AG10803 (cell line): ENCODE measurements around the gene INO80B.

ENCODE experiments used
- DNase-seq: peaks from one replicate; pipeline ENCODE4 v3.0.0; 2010; ENCODE audit warnings: low read depth
- H3K4me3 ChIP-seq: 2 replicates; pipeline ENCODE4 v1.5.1; 2011; ENCODE audit warnings: mild to moderate bottlenecking, low read length, control low read depth
- TF ChIP-seq, protein P1 (sequence below): conservative IDR thresholded peaks from 2 replicates; pipeline ENCODE4 v1.5.1; 2011; ENCODE audit warnings: mild to moderate bottlenecking, low read length, control low read depth, inconsistent platforms

Gene INO80B

DNA sequence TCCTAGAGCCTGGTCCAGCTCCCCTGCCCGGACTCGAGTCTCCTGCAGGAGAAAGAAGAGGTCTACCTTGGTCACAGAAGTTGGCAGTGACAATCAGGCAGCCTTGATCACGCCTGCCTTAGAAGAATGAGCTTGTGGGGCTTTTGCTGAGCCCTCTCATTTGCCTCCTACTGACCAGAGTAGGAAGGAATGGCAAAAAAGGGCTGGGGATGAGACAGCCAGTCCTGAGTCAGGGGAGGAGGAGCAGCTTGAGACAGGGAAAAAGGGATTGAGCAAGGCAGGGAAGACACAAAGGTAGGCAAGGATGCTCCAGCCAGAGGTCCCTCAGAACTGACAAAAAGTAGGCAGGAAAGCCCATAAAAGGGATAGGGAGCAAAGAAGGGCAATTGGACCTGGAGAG lies 27.3 kb upstream of the INO80B start:
- no peak overlapping the region for H3K4me3 ChIP-seq
- no peak for DNase-seq
- TF ChIP-seq, protein P1, sequence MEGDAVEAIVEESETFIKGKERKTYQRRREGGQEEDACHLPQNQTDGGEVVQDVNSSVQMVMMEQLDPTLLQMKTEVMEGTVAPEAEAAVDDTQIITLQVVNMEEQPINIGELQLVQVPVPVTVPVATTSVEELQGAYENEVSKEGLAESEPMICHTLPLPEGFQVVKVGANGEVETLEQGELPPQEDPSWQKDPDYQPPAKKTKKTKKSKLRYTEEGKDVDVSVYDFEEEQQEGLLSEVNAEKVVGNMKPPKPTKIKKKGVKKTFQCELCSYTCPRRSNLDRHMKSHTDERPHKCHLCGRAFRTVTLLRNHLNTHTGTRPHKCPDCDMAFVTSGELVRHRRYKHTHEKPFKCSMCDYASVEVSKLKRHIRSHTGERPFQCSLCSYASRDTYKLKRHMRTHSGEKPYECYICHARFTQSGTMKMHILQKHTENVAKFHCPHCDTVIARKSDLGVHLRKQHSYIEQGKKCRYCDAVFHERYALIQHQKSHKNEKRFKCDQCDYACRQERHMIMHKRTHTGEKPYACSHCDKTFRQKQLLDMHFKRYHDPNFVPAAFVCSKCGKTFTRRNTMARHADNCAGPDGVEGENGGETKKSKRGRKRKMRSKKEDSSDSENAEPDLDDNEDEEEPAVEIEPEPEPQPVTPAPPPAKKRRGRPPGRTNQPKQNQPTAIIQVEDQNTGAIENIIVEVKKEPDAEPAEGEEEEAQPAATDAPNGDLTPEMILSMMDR = no peak

DNA sequence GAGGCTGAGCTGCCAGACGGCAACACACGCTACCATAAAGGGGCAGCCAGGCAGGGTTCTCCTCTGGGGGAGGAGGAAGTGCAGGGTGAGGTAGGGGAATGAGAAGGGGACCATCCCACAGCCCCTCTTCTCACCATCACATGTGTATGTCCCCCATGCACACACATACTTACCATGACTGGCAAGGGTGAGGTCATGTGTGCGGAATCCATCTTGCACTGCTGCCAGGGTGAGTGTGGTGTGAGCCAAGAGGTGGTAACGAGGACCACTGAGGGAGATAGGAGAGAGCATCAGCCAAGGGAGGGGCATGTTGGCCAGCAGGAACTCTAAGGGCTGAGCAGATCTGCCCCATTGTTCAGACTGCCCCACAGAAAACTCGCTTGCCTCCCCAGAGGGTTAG lies 26.2 kb upstream of the INO80B start:
- no peak for DNase-seq
- H3K4me3 ChIP-seq = no peak overlapping the region
- TF ChIP-seq, protein P1 = no peak

DNA sequence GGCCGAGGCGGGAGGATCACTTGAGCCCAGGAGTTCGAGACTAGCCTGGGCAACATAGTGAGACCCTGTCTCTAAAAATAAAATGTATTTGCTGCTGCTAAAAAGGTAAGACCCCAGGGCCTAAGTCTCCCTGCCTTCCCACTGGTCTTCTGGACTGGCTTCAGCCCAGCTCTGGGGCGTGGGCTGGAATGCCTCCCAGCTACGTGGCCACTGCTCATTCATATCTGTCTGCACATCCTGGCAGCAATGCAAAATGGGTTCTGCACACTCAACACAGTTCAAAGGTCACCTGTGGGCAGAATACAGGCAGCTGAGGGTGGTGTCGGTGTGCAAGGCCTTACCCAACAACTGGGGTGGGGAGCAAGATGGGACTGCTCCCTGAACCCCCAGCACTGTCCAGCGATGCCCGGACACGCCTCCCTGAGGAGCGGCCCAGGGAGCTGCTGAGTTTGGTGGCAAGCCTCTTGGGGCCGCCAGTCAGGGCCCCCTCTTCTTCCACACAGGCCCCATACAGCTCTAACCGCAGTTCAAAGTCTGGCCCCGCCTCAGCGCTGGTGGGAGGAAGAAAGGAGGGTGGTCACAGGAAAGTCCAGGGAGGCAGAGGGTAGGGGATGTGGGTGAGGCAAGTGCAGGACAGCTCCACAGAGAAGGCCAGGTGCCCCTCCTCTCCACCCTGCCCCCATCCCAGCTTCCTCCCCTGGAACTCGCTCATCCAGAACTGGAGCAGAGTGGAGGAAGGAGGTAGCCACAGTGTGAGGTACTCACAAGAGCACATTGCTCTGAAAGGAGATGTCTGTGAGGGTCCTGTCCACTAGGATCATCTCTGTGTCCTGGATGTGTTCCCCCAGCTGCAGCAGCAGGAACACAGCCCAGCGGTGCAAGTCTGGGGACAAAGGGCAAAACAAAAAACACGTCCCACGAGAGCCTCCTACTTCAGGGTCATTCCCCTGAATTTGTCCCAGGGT lies 25.1 kb upstream of the INO80B start:
- TF ChIP-seq, protein P1 = no peak
- no peak overlapping the region for H3K4me3 ChIP-seq
- DNase-seq = no peak

DNA sequence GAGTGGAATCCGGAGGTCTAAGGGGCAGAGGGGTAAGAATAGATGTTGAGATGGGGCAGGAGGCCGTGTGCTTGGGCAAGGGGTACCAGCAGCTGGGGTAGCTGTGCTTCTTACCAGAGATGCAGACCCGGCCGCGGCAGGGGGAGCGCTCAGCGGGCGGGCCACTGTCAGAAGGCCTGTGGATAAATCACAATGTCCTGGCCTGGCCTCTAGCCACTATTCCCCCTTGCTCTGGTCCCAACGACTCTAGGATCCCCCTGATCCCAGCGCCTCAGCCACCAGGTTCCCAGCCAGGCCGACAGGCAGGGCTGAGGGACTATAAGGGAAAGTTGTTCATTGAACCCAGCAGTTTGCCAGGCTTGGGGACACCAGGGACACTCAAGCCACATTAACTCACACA lies 24.4 kb upstream of the INO80B start:
- TF ChIP-seq, protein P1 = no peak
- no peak overlapping the region for H3K4me3 ChIP-seq
- DNase-seq = no peak

DNA sequence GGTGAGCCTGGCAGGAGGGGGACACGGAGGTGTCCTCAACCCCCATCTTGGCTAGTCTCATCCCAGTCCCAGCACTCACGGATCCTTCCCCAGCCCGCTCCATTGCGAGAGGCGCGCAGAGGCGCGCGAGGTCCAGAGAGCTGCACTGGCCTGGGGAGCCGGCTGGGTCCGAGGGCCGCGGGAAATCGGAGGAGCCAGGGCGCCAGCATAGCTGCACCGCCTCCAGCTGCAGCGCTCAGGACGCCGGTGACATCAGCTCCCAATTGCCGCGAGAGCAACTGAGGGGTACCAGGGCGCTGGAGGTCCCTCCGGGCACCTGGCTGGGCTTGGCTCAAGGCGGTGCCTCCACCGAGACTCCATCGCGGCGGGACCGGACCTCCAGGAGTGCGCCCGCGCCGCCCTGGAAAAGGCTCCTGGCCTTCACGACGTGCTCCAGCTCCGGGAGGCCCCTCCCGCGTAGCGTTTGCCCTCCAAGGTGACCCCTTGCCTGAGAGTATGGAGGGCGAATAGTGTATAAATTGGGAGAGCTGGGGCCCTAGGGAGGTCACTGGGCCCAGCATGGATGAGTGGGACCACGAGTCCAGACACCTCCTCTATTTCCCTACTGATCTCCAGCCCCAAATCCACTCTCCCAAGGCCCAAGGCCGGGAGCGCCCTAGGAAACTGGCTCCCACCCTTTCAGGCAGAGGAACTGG lies 18.6 kb upstream of the INO80B start:
- no peak for DNase-seq
- TF ChIP-seq, protein P1 = no peak
- no peak overlapping the region for H3K4me3 ChIP-seq

DNA sequence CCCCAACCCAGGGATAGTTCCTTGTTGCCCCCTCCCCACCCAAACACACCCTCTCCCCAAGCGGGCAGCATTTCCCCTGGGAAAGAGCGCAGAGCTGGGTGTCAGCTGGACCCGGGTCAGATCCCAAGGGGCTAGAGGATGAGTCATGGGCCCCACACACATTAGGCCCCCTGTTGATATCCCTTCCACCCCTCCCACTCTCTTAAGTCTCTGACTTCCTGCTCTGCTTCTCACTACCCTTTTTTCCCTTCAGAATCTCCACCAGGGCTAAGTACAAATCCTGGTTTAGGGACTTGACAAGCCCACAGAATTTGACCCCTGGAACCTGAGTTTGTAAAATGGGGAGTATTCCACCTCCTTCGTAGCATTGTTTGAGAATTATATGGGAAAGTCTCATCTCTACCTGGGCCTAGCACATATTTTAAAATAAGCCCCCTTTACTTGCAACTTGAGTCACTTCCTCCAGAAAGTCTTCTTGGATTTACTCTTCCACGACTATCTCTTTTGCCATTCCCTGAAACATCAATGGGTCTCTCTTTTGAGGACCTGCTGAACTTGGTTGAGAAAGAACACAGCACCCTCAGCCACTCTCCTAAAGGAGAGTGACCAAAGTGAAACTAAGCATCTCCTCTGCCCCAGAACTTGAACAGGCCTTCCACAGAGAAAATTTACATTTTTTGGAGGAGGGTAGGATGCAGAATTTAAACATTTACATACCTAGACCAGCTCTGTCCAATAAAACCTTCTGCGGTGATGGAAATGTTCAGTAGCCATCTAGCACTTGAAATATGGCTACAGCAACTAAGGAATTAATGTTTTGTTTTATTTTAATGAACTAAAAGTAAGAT lies 17.8 kb upstream of the INO80B start:
- TF ChIP-seq, protein P1 = no peak
- H3K4me3 ChIP-seq = no peak overlapping the region
- no peak for DNase-seq
